CD8-positive, alpha-beta memory T cell (primary cell): ENCODE measurements around the gene FFAR4. TPM values are rescaled to one million over a fixed set of nuclear protein-coding genes. Genes with fewer than 3 reads are reported as not detected.
A peak's percentile ranks its signal among the peaks of the same experiment; 100 is the strongest.

Source experiments
- CTCF ChIA-PET: fragments of 350-600 bp; sonication (Branson Sonifier 250); formaldehyde crosslinking; loops from one replicate; lab custom pipeline; 2021; ENCODE audit warnings: antibody characterized with exemption; lab: Charles Lee
- POLR2A ChIA-PET: fragments of 350-600 bp; sonication (Branson Sonifier 250); formaldehyde crosslinking; loops from one replicate; lab custom pipeline; 2021; ENCODE audit warnings: antibody characterized with exemption; lab: Charles Lee
- DNase-seq, 5 donors: peaks; one replicate each; pipeline versions ENCODE4 v3.0.0 to v3.0.0-alpha.2; 2020 to 2022; ENCODE audit warnings: mixed read lengths in 1 of 5
- H3K27ac ChIP-seq: one replicate; pipeline ENCODE4 v1.7.0; 2013; ENCODE audit warnings: low read depth, mild to moderate bottlenecking, low read length, moderate library complexity
- H3K27me3 ChIP-seq: 2 replicates; pipeline ENCODE4 v1.7.0; 2013; ENCODE audit warnings: low read length, mild to moderate bottlenecking; ENCODE audit not compliant: insufficient read depth, poor library complexity, severe bottlenecking
- H3K36me3 ChIP-seq: 2 replicates; pipeline ENCODE4 v1.7.0; 2013; ENCODE audit warnings: mild to moderate bottlenecking, low read length, moderate library complexity; ENCODE audit not compliant: insufficient read depth
- H3K4me1 ChIP-seq: 2 replicates; pipeline ENCODE4 v1.7.0; 2013; ENCODE audit warnings: mild to moderate bottlenecking, low read length, moderate library complexity; ENCODE audit not compliant: insufficient read depth
- H3K4me3 ChIP-seq: 2 replicates; pipeline ENCODE4 v1.7.0; 2013; ENCODE audit warnings: mild to moderate bottlenecking, low read length
- H3K9me3 ChIP-seq: 2 replicates; pipeline ENCODE4 v1.7.0; 2013; ENCODE audit warnings: mild to moderate bottlenecking, low read length
- H3K27ac Mint-ChIP-seq, 8 donors: one replicate each; pipeline ENCODE4 v1.8.0; 2020 to 2021; ENCODE audit warnings: mixed read lengths in 8 of 8, mild to moderate bottlenecking in 6 of 8, inconsistent platforms in 3 of 8, moderate library complexity in 3 of 8
- H3K27me3 Mint-ChIP-seq, 2 donors: one replicate each; pipeline ENCODE4 v1.8.0; 2020 to 2021; ENCODE audit warnings: mixed read lengths in 2 of 2, mild to moderate bottlenecking in 1 of 2, moderate library complexity in 1 of 2
- H3K36me3 Mint-ChIP-seq, 3 donors: one replicate each; pipeline ENCODE4 v1.8.0; 2020 to 2021; ENCODE audit warnings: mixed read lengths in 3 of 3, inconsistent platforms in 1 of 3, mild to moderate bottlenecking in 1 of 3
- H3K4me1 Mint-ChIP-seq, 3 donors: one replicate each; pipeline ENCODE4 v1.8.0; 2020 to 2021; ENCODE audit warnings: mixed read lengths in 3 of 3, inconsistent platforms in 1 of 3, mild to moderate bottlenecking in 1 of 3
- H3K4me3 Mint-ChIP-seq, 7 donors: one replicate each; pipeline ENCODE4 v1.8.0; 2020 to 2021; ENCODE audit warnings: mixed read lengths in 7 of 7, mild to moderate bottlenecking in 6 of 7, moderate library complexity in 4 of 7, inconsistent platforms in 2 of 7
- H3K9me3 Mint-ChIP-seq, 5 donors: one replicate each; pipeline ENCODE4 v1.8.0; 2020 to 2022; ENCODE audit warnings: mixed read lengths in 5 of 5, mild to moderate bottlenecking in 3 of 5, moderate library complexity in 2 of 5, inconsistent platforms in 1 of 5
- polyA plus RNA-seq: library from polyadenylated mRNA; unstranded; fragments of 300-500 nt; fragmentation: Illumina TruSeq; gene quantifications from one replicate; pipeline ENCODE4 v1.2.3, GENCODE V29; 2021
- total RNA-seq, 2 experiments: library from RNA; stranded (reverse); gene quantifications; one replicate each; pipeline ENCODE4 v1.2.3, GENCODE V29; 2021

FFAR4 gene
- total and polyA plus RNA-seq, 3 experiments from 2014 or later = not detected

DNA sequence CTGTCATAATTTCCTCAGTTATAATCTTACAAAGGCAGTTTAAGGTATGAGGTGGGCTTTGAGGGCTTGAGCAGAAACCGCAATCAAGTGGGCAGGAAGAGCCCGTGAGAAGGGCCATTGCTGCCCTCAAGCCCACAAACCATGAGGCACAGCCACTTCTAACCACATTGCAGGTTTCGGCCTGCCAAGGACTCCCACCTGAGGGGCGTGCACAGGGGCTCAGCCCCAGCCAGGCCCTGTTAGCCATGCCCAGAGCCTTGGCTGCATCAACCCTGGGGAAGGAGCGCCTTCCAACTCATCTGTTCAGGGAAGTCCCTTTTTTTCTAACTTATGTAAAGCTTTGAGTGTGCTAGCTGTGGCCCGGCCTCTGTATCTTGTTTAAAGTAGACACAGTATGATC, 5.9 kb upstream of the FFAR4 start:
- Mint-ChIP-seq H3K4me3 (no peak overlapping the region), H3K36me3 (no peaks in the 10 kb centered on the region), H3K27me3 (peaks cover 12 to 38% of the 10 kb centered on the region in 2 donors), H3K4me1 (no peaks in the 10 kb centered on the region), H3K9me3 (no peaks in the 10 kb centered on the region), H3K27ac (no peak overlapping the region)
- CTCF ChIA-PET = no interaction called here
- DNase-seq = no peak
- Histone ChIP-seq H3K4me1 (no peaks in the 10 kb centered on the region), H3K9me3 (no peaks in the 10 kb centered on the region), H3K36me3 (no peaks in the 10 kb centered on the region), H3K27me3 (no peaks in the 10 kb centered on the region), H3K27ac (no peak overlapping the region), H3K4me3 (no peak overlapping the region)
- POLR2A ChIA-PET = no interaction called here

DNA sequence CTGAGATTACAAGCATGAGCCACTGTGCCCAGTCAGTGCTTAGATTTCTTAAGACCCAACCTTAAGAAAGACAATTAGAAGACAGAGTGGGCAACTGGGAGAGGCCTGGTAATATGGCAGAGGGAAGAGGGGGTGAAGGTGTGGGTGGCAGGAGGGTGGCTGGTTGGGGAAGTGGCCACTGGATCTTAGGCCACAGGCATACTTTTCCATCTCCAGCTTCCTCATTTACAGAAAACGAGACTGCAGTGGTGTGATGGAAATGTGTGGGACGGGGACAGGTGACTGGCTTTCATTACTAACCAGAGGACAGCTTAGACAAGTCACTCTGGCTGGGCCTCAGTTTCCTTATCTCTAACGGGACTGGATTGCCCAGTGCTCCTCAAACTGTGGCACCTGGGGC, 1.0 kb upstream of the FFAR4 start:
- no peak for DNase-seq
- H3K9me3 Mint-ChIP-seq = no peaks in the 10 kb centered on the region
- POLR2A ChIA-PET = no interaction called here
- CTCF ChIA-PET = no interaction called here
- H3K27ac Mint-ChIP-seq = no peak overlapping the region
- H3K4me1 Mint-ChIP-seq = peaks cover 0 to 2% (median 0%) of the 10 kb centered on the region in 3 donors
- H3K27me3 Mint-ChIP-seq = peaks cover 11 to 61% of the 10 kb centered on the region in 2 donors
- no peaks in the 10 kb centered on the region for H3K27me3 ChIP-seq
- no peaks in the 10 kb centered on the region for H3K4me1 ChIP-seq
- no peak overlapping the region for H3K27ac ChIP-seq
- no peaks in the 10 kb centered on the region for H3K36me3 ChIP-seq
- H3K4me3 Mint-ChIP-seq = no peak overlapping the region
- no peak overlapping the region for H3K4me3 ChIP-seq
- H3K36me3 Mint-ChIP-seq = no peaks in the 10 kb centered on the region
- H3K9me3 ChIP-seq = no peaks in the 10 kb centered on the region

DNA sequence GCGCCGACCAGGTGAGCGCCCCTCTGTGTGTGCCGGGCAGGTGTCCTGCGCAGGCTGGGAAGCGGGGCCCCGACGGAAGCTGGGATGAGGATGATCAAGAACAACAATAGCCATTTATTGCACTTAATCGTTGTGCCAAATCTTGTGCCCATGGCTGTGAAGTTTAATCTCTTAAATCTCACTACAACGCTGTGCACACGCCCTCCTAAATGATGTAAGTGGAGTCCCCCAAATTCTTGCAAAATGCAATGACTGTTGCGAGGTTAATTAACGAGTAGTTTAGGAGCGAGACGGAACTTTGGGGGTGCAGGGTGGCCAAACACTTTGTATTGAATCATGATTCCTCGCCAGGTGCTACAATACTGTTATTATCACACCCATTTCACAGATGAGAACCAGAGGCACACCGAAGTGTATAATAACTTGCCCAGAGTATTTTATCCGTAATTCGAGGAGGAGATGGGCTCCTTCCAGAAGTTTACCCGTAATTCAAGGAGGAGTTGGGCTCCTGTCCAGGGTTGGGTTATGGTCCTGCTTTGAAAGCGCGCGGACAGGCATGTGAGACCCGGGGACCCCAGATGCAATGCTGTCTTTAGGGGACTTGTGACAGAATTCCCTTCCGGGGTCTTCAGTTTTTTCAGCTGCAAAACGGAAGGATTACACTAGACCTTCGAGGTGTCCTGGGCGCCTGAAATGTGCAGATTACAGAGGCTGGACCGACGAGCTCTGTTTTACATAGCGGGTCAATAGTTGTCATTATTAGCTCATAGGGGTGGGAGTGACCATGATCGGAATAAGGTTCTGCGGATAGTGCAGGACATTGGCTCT, 1.0 kb downstream of the FFAR4 start:
- peaks cover 0 to 2% (median 0%) of the 10 kb centered on the region in 3 donors for H3K4me1 Mint-ChIP-seq
- no peak overlapping the region for H3K4me3 Mint-ChIP-seq
- POLR2A ChIA-PET = no interaction called here
- H3K9me3 Mint-ChIP-seq = no peaks in the 10 kb centered on the region
- DNase-seq = no peak
- H3K36me3 Mint-ChIP-seq = no peaks in the 10 kb centered on the region
- H3K4me3 ChIP-seq = no peak overlapping the region
- peaks cover 22 to 70% of the 10 kb centered on the region in 2 donors for H3K27me3 Mint-ChIP-seq
- no peaks in the 10 kb centered on the region for H3K9me3 ChIP-seq
- no peak overlapping the region for H3K27ac Mint-ChIP-seq
- CTCF ChIA-PET = no interaction called here
- H3K4me1 ChIP-seq = no peaks in the 10 kb centered on the region
- H3K27me3 ChIP-seq = no peaks in the 10 kb centered on the region
- H3K27ac ChIP-seq = no peak overlapping the region
- H3K36me3 ChIP-seq = no peaks in the 10 kb centered on the region

DNA sequence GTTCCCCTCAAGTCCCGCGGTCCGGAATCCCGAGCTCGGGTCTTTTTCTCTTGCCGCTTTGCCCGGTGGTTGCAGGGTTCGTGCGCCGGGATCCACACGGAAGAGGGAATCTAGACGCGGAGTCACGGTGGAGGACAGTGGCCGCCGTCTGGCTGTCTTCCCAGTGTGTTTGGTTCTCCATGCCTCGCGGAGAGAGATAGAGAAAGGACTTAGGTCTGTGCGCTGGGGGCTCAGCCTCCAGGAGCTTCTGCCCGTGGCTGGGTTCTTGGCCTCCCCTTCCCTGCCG, 1.6 kb downstream of the FFAR4 start:
- Histone ChIP-seq H3K27me3 (no peaks in the 10 kb centered on the region), H3K27ac (no peak overlapping the region), H3K4me1 (no peaks in the 10 kb centered on the region), H3K36me3 (no peaks in the 10 kb centered on the region), H3K9me3 (no peaks in the 10 kb centered on the region), H3K4me3 (no peak overlapping the region)
- H3K27me3 Mint-ChIP-seq = peaks cover 20 to 72% of the 10 kb centered on the region in 2 donors
- H3K4me1 Mint-ChIP-seq = peaks cover under 1 to 4% (median under 1%) of the 10 kb centered on the region in 3 donors
- DNase-seq = no peak
- no peak overlapping the region for H3K4me3 Mint-ChIP-seq
- no peaks in the 10 kb centered on the region for H3K36me3 Mint-ChIP-seq
- H3K9me3 Mint-ChIP-seq = no peaks in the 10 kb centered on the region
- no peak overlapping the region for H3K27ac Mint-ChIP-seq
- CTCF ChIA-PET = no interaction called here
- POLR2A ChIA-PET = no interaction called here

DNA sequence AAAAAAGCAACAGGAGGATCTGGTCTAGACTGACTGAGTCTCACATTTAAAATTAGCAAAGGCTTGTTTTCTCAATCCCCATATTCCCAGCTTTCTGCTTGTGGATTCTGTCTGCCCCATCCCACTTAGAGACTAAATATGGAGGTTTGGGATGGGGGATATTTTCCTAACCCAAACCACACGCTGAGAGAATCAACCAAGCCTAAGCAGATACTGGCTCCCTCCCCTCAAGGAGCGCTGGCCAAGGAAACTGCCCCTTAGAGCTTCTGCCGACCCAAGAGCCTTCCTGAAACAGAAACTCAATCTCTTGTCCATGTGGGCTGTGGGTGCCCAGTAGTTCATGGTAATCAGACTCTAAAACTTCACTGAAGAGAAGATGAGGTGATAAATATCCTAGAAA, 3.9 kb downstream of the FFAR4 start:
- no peak for DNase-seq
- no peak overlapping the region for H3K27ac ChIP-seq
- H3K27me3 ChIP-seq = no peaks in the 10 kb centered on the region
- Mint-ChIP-seq H3K27ac (peak overlapping the region in 1 of 8 donors; percentile 7), H3K9me3 (no peaks in the 10 kb centered on the region), H3K27me3 (peaks cover 20 to 63% of the 10 kb centered on the region in 2 donors), H3K4me3 (no peak overlapping the region), H3K4me1 (peaks cover 7 to 9% (median 8%) of the 10 kb centered on the region in 3 donors), H3K36me3 (no peaks in the 10 kb centered on the region)
- H3K4me1 ChIP-seq = no peaks in the 10 kb centered on the region
- H3K36me3 ChIP-seq = no peaks in the 10 kb centered on the region
- ChIA-PET POLR2A (no interaction called here), CTCF (no interaction called here)
- no peak overlapping the region for H3K4me3 ChIP-seq
- no peaks in the 10 kb centered on the region for H3K9me3 ChIP-seq

DNA sequence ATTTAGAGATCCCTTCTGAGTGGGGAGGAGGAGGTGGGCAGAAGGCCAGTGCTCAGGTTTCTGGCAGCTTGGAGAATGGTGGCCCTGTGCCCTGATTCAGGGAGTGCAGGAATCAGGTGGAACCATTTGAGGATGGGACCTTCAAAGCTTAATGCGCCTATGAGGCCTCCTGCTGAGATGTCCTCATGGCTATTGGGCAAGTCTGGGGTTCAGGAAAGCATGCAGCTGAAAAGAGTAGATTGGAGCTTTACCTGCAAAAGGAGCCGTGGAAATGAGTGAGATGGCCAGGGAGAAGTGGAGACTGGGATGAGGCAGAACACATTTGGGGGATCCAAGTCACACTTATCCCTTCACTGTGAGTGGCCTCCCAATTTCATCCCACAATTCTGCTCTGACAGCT, 6.1 kb downstream of the FFAR4 start:
- DNase-seq = no peak
- POLR2A ChIA-PET = no interaction called here
- H3K9me3 Mint-ChIP-seq = no peaks in the 10 kb centered on the region
- H3K36me3 Mint-ChIP-seq = no peaks in the 10 kb centered on the region
- H3K4me3 Mint-ChIP-seq = no peak overlapping the region
- peaks cover 7 to 8% (median 7%) of the 10 kb centered on the region in 3 donors for H3K4me1 Mint-ChIP-seq
- H3K27me3 Mint-ChIP-seq = peaks cover 23 to 48% of the 10 kb centered on the region in 2 donors
- H3K4me1 ChIP-seq = no peaks in the 10 kb centered on the region
- CTCF ChIA-PET = no interaction called here
- no peaks in the 10 kb centered on the region for H3K27me3 ChIP-seq
- H3K9me3 ChIP-seq = no peaks in the 10 kb centered on the region
- H3K27ac ChIP-seq = no peak overlapping the region
- H3K27ac Mint-ChIP-seq = no peak overlapping the region
- H3K4me3 ChIP-seq = no peak overlapping the region
- H3K36me3 ChIP-seq = no peaks in the 10 kb centered on the region

DNA sequence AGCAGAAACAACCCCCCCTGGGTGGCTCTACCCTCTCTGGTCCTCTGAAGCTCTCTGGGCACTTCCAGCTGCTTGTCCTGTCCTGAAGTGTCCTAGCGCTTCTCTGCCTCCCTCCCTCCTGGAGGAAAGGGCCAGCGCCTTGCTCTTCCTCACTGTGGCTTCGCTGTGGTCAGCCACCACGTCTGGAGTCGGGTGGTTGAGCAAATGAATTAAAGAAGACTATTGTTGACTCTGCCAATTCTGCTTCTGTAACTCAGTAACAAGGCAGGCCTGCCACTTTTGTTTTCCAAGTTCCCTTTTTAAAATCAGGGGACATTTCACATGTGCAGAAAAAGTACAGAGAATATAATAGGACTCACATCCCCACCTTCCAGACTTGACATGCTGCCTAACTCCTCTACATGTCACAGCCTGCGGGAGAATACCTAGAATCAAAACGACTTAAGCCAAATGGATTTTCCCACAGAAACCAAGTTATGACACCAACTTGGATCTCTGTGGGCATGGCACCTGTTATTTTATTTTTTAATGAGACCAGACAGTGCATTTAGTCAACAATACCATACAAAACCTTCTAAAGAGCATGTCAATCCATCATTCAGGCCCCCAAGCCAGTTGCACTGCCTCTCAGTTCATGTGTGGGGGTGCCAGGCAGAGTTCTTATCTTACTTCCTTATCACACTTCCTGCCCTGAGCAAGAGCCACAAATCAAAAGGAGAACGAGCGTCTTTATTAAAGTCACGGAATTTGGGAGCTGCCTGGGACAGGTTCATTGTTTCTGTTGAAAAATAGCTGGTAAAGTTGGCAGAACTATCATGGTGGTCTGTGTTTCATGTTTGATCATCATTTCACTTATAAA, 6.8 kb downstream of the FFAR4 start:
- no peak for DNase-seq
- ChIA-PET CTCF (no interaction called here), POLR2A (no interaction called here)
- Mint-ChIP-seq H3K36me3 (no peaks in the 10 kb centered on the region), H3K9me3 (no peaks in the 10 kb centered on the region), H3K27ac (peak overlapping the region in 1 of 8 donors; percentile 33), H3K4me3 (no peak overlapping the region), H3K27me3 (peaks cover 24 to 46% of the 10 kb centered on the region in 2 donors), H3K4me1 (peaks cover 7 to 8% (median 7%) of the 10 kb centered on the region in 3 donors)
- H3K27me3 ChIP-seq = no peaks in the 10 kb centered on the region
- H3K27ac ChIP-seq = no peak overlapping the region
- no peak overlapping the region for H3K4me3 ChIP-seq
- H3K4me1 ChIP-seq = no peaks in the 10 kb centered on the region
- no peaks in the 10 kb centered on the region for H3K36me3 ChIP-seq
- no peaks in the 10 kb centered on the region for H3K9me3 ChIP-seq

DNA sequence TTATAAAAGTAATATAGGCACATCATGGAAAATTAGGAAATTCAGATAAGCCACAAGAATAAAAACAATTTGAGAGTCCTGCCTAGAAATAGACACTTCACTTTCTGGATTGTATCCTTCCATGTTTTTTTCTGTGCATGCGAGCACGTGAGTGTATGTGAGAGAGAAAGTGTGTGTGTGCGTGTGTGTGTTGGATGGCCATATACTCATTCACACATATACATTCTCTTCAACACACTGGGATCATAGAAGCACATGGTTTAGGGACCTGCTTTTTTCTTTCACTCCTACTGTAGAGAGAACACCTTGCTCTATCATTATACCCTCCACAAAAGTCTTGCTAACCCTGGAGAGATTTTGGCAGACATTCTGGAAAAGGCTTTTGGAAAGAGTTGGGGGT, 7.5 kb downstream of the FFAR4 start:
- Histone ChIP-seq H3K27me3 (no peaks in the 10 kb centered on the region), H3K4me1 (no peaks in the 10 kb centered on the region), H3K36me3 (no peaks in the 10 kb centered on the region), H3K27ac (no peak overlapping the region), H3K4me3 (no peak overlapping the region), H3K9me3 (no peaks in the 10 kb centered on the region)
- ChIA-PET CTCF (no interaction called here), POLR2A (no interaction called here)
- no peak for DNase-seq
- Mint-ChIP-seq H3K36me3 (no peaks in the 10 kb centered on the region), H3K27ac (no peak overlapping the region), H3K4me1 (peaks cover 7 to 8% (median 7%) of the 10 kb centered on the region in 3 donors), H3K27me3 (peaks cover 24 to 39% of the 10 kb centered on the region in 2 donors), H3K9me3 (no peaks in the 10 kb centered on the region), H3K4me3 (no peak overlapping the region)
